ENCODE data around the gene IL12RB1. TPM values are rescaled to one million over a fixed set of nuclear protein-coding genes. Genes with fewer than 3 reads are reported as not detected.
A peak's percentile ranks its signal among the peaks of the same experiment; 100 is the strongest.

Gene IL12RB1
- total RNA-seq, 1 experiment from 2014 or later = not detected

DNA sequence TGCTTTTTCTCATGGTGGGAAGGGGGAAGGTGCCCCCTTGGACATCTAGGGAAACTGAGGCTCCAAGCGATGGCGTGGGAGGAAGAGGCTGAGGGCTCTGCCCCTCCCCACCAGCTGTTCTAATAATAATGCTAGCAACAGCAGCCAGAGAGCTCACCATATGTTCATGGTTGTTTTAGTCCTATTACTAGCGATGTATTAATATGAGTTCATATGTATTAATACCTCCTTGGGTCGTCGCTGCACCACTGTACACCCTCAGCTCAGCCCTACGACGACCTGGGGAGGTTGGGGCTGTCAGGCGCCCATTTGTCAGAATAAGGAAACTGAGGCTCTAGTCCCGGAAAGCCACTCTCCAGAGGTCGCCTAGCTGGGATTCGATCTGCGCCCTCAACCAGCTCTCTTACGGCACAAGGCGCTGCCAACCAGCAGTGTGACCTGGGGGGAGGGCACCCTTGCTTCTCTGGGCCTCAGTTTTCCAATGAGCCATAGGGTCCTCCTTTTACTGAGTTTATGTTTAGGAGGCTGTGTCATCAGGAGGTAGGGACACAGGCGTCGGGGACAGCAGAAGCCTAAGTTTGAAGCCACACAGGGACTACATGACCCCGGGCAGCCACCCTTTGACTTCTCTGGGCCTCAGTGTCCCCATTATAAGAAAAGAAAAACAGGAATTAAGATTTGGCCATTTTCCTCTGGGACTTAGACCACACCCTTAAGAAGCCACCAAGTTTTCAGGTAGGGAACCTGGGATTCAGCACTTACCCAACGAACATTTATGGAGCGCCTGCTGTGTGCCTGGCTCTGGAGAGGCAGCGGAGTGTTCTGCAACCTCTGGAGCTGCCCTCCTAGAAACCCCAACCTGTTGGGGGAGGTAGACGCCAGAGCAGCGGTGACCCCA, 11.5 kb upstream of the IL12RB1 start:
- Histone ChIP-seq H3K4me2 (ENCODE audit: low read length) (peak overlapping the region; percentile 85), H3K9me2 (ENCODE audit: insufficient read depth) (no peaks in the 10 kb centered on the region), H3K27ac (ENCODE audit: low read depth, low read length) (no peak overlapping the region; the same call in 1 of the 2 replicates), H3K4me1 (ENCODE audit: control insufficient read depth in 1 of 2, insufficient read depth in 2 of 2, low read length in 2 of 2) (peaks cover 14 to 26% of the 10 kb centered on the region in 2 experiments; a peak in 3 of 4 replicates), H3K9ac (ENCODE audit: low read length) (peak overlapping the region; percentile 74), H3K79me2 (ENCODE audit: insufficient read depth, low read length) (no peaks in the 10 kb centered on the region), H4K20me1 (ENCODE audit: insufficient read depth) (no peaks in the 10 kb centered on the region), H3K27me3 (ENCODE audit: insufficient read depth, low read length) (no peaks in the 10 kb centered on the region), H3K9me3 (ENCODE audit: control insufficient read depth in 1 of 2, insufficient read depth in 1 of 2, low read depth in 1 of 2, low read length in 2 of 2) (no peaks in the 10 kb centered on the region), H3K36me3 (ENCODE audit: control insufficient read depth in 1 of 2, insufficient read depth in 2 of 2, low read length in 2 of 2) (no peaks in the 10 kb centered on the region), H2AFZ (ENCODE audit: low read depth, low read length, poor library complexity, severe bottlenecking) (no peak overlapping the region), H3K4me3 (replicated peaks in 1 of 2; ENCODE audit: low read depth in 1 of 2, low read length in 2 of 2) (peak overlapping the region; percentile 77 to 81)
- intact Hi-C loops (cut with micrococcal nuclease) = no loop called here
- RAD21 ChIA-PET (ENCODE audit: low non-redundant PET in 1 of 2, low total read pairs in 2 of 2, uncharacterized antibody in 2 of 2, unreplicated experiment in 2 of 2) = no interaction called here
- POLR2A ChIA-PET = no interaction called here
- TSS peak; percentile 74 for BruUV-seq (replicated peaks)
- no peak for ATAC-seq
- CTCF ChIA-PET = interaction anchor here (1.2 kb wide), 2 partner anchors 12 to 15 kb away, joined by 3 to 6 read pairs; no protein-coding TSS in a partner anchor
- TF ChIP-seq, protein P1, sequence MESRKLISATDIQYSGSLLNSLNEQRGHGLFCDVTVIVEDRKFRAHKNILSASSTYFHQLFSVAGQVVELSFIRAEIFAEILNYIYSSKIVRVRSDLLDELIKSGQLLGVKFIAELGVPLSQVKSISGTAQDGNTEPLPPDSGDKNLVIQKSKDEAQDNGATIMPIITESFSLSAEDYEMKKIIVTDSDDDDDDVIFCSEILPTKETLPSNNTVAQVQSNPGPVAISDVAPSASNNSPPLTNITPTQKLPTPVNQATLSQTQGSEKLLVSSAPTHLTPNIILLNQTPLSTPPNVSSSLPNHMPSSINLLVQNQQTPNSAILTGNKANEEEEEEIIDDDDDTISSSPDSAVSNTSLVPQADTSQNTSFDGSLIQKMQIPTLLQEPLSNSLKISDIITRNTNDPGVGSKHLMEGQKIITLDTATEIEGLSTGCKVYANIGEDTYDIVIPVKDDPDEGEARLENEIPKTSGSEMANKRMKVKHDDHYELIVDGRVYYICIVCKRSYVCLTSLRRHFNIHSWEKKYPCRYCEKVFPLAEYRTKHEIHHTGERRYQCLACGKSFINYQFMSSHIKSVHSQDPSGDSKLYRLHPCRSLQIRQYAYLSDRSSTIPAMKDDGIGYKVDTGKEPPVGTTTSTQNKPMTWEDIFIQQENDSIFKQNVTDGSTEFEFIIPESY (IDR thresholded peaks at IDR 0.05; ENCODE audit: extremely low read depth, insufficient replicate concordance, low read length) = no peak
- TF ChIP-seq JUND (IDR thresholded peaks at IDR 0.05) (no peak), TCF7L2 (IDR thresholded peaks at IDR 0.05; ENCODE audit: borderline replicate concordance, extremely low read depth, insufficient read depth, insufficient read length) (no peak), SP1 (IDR thresholded peaks at IDR 0.05; ENCODE audit: low read depth) (no peak), ZNF274 (IDR thresholded peaks at IDR 0.05; ENCODE audit: low read depth, low read length) (no peak), SIN3A (IDR thresholded peaks at IDR 0.05; ENCODE audit: low read depth) (no peak), EGR1 (IDR thresholded peaks at IDR 0.05; ENCODE audit: low read depth) (no peak; the same call in none of the 2 replicates)
- DNase-seq (ENCODE audit: low read depth, low spot score) = no peak

Measured in HCT116 (cell line).